ENCODE results near the gene PRRG4.

The PRRG4 gene

DNA sequence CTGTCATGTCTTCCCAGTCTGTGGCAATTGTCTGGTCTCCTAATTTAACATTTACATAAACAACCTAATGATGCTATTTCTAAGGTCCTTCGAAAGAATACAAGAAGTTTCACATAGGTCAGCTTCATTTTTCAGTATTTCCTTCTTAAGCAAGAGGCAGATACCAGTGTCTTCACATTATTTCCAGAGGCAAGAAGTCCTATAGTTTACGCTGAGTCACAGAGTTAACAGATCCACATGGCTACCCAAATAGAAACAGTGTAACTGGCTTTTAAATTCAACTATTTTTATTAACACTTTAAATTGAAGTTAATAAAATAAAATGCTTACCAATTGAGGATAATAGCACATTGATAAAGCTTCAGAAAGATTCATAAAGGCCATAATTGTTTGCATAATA, 10.9 kb downstream of the PRRG4 start:
- Mint-ChIP-seq H3K4me1 (no peaks in the 10 kb centered on the region), H3K27me3 (ENCODE audit: low read depth) (peaks cover 5% of the 10 kb centered on the region), H3K27ac (no peak overlapping the region), H3K36me3 (ENCODE audit: low read depth) (no peaks in the 10 kb centered on the region), H3K4me3 (no peak overlapping the region), H3K9me3 (no peaks in the 10 kb centered on the region)
- TF ChIP-seq, protein P1, sequence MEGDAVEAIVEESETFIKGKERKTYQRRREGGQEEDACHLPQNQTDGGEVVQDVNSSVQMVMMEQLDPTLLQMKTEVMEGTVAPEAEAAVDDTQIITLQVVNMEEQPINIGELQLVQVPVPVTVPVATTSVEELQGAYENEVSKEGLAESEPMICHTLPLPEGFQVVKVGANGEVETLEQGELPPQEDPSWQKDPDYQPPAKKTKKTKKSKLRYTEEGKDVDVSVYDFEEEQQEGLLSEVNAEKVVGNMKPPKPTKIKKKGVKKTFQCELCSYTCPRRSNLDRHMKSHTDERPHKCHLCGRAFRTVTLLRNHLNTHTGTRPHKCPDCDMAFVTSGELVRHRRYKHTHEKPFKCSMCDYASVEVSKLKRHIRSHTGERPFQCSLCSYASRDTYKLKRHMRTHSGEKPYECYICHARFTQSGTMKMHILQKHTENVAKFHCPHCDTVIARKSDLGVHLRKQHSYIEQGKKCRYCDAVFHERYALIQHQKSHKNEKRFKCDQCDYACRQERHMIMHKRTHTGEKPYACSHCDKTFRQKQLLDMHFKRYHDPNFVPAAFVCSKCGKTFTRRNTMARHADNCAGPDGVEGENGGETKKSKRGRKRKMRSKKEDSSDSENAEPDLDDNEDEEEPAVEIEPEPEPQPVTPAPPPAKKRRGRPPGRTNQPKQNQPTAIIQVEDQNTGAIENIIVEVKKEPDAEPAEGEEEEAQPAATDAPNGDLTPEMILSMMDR (IDR thresholded peaks at IDR 0.05; ENCODE audit: unreplicated experiment in 3 of 3), result no peak

DNA sequence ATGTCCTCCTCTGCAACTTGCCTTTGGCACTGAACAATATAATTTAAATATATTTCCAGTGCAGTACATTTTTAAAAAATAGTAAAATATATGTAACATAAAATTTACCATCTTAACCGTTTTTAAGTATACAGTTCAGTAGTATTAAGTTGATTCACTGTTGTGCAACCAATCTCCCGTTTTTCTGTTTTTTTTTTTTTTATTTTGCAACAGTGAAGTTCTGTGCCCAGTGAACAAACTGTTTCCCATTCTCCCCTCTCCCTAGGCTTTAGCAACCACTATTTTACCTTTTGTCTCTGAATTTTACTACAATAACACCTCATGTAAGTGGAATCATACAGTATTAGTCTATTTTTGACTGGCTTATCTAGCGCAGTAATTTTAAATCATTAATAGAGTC, 13.8 kb downstream of the PRRG4 start:
- Mint-ChIP-seq H3K36me3 (ENCODE audit: low read depth) (no peaks in the 10 kb centered on the region), H3K27ac (no peak overlapping the region), H3K4me3 (no peak overlapping the region), H3K9me3 (no peaks in the 10 kb centered on the region), H3K4me1 (no peaks in the 10 kb centered on the region), H3K27me3 (ENCODE audit: low read depth) (peaks cover 5% of the 10 kb centered on the region)
- TF ChIP-seq, protein P1 (IDR thresholded peaks at IDR 0.05; ENCODE audit: unreplicated experiment in 3 of 3), result no peak

DNA sequence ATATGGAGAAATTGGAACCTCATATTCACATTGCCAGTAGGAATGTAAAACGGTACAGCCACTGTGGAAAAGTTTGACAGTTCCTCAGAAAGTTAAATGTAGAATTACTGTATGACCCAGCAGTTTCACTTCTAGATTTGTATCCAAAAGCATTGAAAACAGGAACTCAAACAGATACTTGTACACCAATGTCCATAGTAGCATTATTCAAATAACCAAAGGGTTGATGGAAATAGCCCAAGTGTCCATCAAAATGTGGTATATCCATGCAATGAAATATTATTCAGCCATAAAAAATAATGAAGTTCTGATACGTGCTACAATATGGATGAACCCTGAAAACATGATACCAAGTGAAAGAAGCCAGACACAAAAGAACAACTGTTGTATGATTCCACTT, 17.8 kb downstream of the PRRG4 start:
- no peaks in the 10 kb centered on the region for H3K4me1 Mint-ChIP-seq
- H3K36me3 Mint-ChIP-seq (ENCODE audit: low read depth), result no peaks in the 10 kb centered on the region
- no peaks in the 10 kb centered on the region for H3K9me3 Mint-ChIP-seq
- TF ChIP-seq, protein P1 (IDR thresholded peaks at IDR 0.05; ENCODE audit: unreplicated experiment in 3 of 3), result no peak
- no peak overlapping the region for H3K4me3 Mint-ChIP-seq
- no peak overlapping the region for H3K27ac Mint-ChIP-seq
- H3K27me3 Mint-ChIP-seq (ENCODE audit: low read depth), result peaks cover 5% of the 10 kb centered on the region

DNA sequence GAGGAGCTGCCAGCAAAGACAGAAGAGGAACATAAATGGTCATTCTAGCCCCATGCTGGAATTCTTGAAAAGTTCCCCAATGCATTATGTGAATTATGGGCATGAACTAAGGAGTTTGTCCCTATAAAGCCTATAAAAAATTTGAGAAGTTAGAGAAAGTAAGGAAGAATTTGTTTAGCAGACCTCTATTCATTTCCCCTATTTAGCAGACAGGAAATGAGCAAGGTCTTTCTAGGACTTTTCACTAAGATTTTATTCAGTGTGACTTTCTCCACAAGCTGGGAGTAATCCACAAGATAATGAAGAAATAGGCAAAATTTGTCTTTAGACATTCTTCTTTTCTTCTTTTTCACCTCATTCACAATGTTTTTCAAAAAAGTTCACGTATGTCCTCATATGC, 20.0 kb downstream of the PRRG4 start:
- peaks cover 14% of the 10 kb centered on the region for H3K27me3 Mint-ChIP-seq (ENCODE audit: low read depth)
- no peaks in the 10 kb centered on the region for H3K4me1 Mint-ChIP-seq
- no peak overlapping the region for H3K27ac Mint-ChIP-seq
- H3K36me3 Mint-ChIP-seq (ENCODE audit: low read depth), result no peaks in the 10 kb centered on the region
- no peaks in the 10 kb centered on the region for H3K9me3 Mint-ChIP-seq
- H3K4me3 Mint-ChIP-seq, result no peak overlapping the region
- TF ChIP-seq, protein P1 (IDR thresholded peaks at IDR 0.05; ENCODE audit: unreplicated experiment in 3 of 3), result no peak

DNA sequence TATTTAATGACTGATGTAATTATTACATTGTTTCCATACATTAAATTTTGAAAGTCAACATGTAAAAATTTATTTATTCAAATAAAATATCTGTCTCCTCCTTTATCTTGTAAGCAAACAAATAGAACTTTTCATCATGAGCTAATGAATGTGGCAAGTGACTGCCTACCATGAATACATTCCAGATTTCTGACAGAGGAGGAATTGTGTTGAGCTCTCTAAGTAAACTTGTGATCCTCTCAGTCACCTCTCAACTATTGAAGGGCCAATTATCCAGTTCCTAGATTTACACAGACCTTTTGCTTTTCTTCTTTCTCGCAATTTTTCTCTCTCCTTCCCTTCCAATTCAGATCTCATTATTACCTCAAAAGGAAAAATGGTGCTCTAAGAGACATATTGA, 21.5 kb downstream of the PRRG4 start:
- Mint-ChIP-seq H3K4me1 (no peaks in the 10 kb centered on the region), H3K27ac (no peak overlapping the region), H3K27me3 (ENCODE audit: low read depth) (peaks cover 9% of the 10 kb centered on the region), H3K9me3 (no peaks in the 10 kb centered on the region), H3K36me3 (ENCODE audit: low read depth) (no peaks in the 10 kb centered on the region), H3K4me3 (no peak overlapping the region)
- TF ChIP-seq, protein P1 (IDR thresholded peaks at IDR 0.05; ENCODE audit: unreplicated experiment in 3 of 3), result no peak

DNA sequence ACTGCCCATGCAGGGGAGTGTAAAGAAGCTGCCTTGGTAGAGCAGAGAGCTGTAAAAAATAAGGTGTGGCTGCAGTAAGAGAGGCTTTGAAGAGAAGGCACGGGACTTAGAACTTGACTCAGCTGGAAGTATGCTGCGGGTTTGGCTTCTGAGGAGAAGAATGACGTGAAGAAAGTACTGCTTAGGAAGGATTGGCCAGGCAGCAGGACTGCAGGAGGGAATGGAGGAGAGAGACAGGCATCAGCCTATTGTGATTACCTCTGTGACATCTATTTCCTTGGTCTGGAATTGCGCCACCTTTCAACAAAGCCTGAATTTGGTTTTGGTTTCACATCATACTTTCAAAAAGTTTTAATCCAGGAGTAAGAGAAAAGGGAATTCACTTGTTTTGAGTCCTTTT, 22.5 kb downstream of the PRRG4 start:
- no peaks in the 10 kb centered on the region for H3K9me3 Mint-ChIP-seq
- H3K27me3 Mint-ChIP-seq (ENCODE audit: low read depth), result peaks cover 9% of the 10 kb centered on the region
- TF ChIP-seq, protein P1 (IDR thresholded peaks at IDR 0.05; ENCODE audit: unreplicated experiment in 3 of 3), result no peak
- no peaks in the 10 kb centered on the region for H3K4me1 Mint-ChIP-seq
- no peaks in the 10 kb centered on the region for H3K36me3 Mint-ChIP-seq (ENCODE audit: low read depth)
- H3K4me3 Mint-ChIP-seq, result no peak overlapping the region
- no peak overlapping the region for H3K27ac Mint-ChIP-seq
